Prostate gland (tissue), 2 donors: ENCODE measurements around the gene EDARADD. TPM values are rescaled to one million over a fixed set of nuclear protein-coding genes. Genes with fewer than 3 reads are reported as not detected.

Experiments
- DNase-seq: peaks from one replicate; pipeline ENCODE4 v3.0.0-alpha.2; 2019; ENCODE audit warnings: low spot score
- H3K27ac ChIP-seq, 2 donors: fragments of 200-600 bp; sonication (generic); 2 replicates each; pipeline ENCODE4 v1.5.1; 2017 to 2019
- H3K27me3 ChIP-seq: fragments of 200-600 bp; sonication (generic); replicated peaks from 2 replicates; pipeline ENCODE4 v1.5.1; 2019; ENCODE audit not compliant: insufficient read depth
- H3K36me3 ChIP-seq, 2 donors: fragments of 200-600 bp; sonication (generic); 1 replicate in 1 of 2; 2 replicates in 1 of 2; pipeline versions ENCODE4 v1.5.1 to v1.8.1; 2017 to 2019
- H3K4me1 ChIP-seq: fragments of 200-600 bp; sonication (generic); replicated peaks from 2 replicates; pipeline ENCODE4 v1.5.1; 2019
- H3K4me3 ChIP-seq, 2 donors: fragments of 200-600 bp; sonication (generic); 2 replicates each; pipeline ENCODE4 v1.5.1; 2017 to 2019
- H3K9me3 ChIP-seq: fragments of 200-600 bp; sonication (generic); 2 replicates; pipeline ENCODE4 v1.5.1; 2017
- CTCF ChIP-seq, 4 experiments: fragments of 200-600 bp in 2 of 4; fragments of 450-650 bp in 2 of 4; sonication (generic) in 2 of 4; IDR thresholded peaks; 1 replicate in 3 of 4; 2 replicates in 1 of 4; pipeline ENCODE4 v1.5.1; 2016 to 2019; ENCODE audit warnings: antibody characterized with exemption in 4 of 4, mild to moderate bottlenecking in 2 of 4, moderate library complexity in 2 of 4
- POLR2A ChIP-seq: fragments of 450-650 bp; IDR thresholded peaks from one replicate; pipeline ENCODE4 v1.6.1; 2016; ENCODE audit warnings: antibody characterized with exemption, mild to moderate bottlenecking
- POLR2AphosphoS5 ChIP-seq: sonication (generic); formaldehyde crosslinking; IDR thresholded peaks from one replicate; pipeline ENCODE4 v1.6.1; 2017; ENCODE audit warnings: antibody characterized with exemption
- WGBS: methylation state at CpG from one replicate; pipeline ENCODE4 v1.1.5; 2018; 5-methylcytosine and 5-hydroxymethylcytosine counted together
- intact Hi-C: fragments of 100-400 bp; cut with DNase I; formaldehyde crosslinking; loops from one replicate; pipeline ENCODE4 v1.14.2; 2022
- total RNA-seq, 2 donors: library from RNA; depleted of rRNA; stranded (reverse); fragments of >200 nt; gene quantifications; one replicate each; pipeline ENCODE4 v1.1.0, GENCODE V29; 2016

EDARADD gene
- total RNA-seq, 2 donors from 2014 or later, result 4.9 to 12.8 TPM

GRCh38 chr1:236514703-236515442 lies 120.8 kb downstream of the EDARADD start:
- H3K27me3 ChIP-seq, result no peaks in the 10 kb centered on the region
- H3K9me3 ChIP-seq, result no peaks in the 10 kb centered on the region
- peaks cover 5% of the 10 kb centered on the region for H3K4me1 ChIP-seq
- no peak for DNase-seq
- H3K27ac ChIP-seq, result peak overlapping the region in 1 of 2 donors; percentile 68
- WGBS, result 41% methylated on average over 4 of the region's 4 CpGs
- no peak overlapping the region for H3K4me3 ChIP-seq
- no peaks in the 10 kb centered on the region for H3K36me3 ChIP-seq
- intact Hi-C loops, result no loop called here
- no peak for TF ChIP-seq CTCF (IDR thresholded peaks at IDR 0.05)
- TF ChIP-seq POLR2AphosphoS5, result peak; percentile 51

- Histone ChIP-seq H3K27me3 (no peaks in the 10 kb centered on the region), H3K9me3 (no peaks in the 10 kb centered on the region), H3K27ac (peak overlapping the region; percentile 30 to 68), H3K4me1 (peaks cover 5% of the 10 kb centered on the region), H3K36me3 (no peaks in the 10 kb centered on the region), H3K4me3 (no peak overlapping the region)
- no peak for DNase-seq
- intact Hi-C loops, result no loop called here
- 40% methylated on average over 4 of the region's 4 CpGs for WGBS
- TF ChIP-seq POLR2AphosphoS5 (no peak), POLR2A (no peak), CTCF (IDR thresholded peaks at IDR 0.05) (no peak)
Measured at GRCh38 chr1:236515443-236515958, 121.4 kb downstream of the EDARADD start.

- Histone ChIP-seq H3K36me3 (no peaks in the 10 kb centered on the region), H3K4me1 (peaks cover 5% of the 10 kb centered on the region), H3K4me3 (no peak overlapping the region), H3K9me3 (no peaks in the 10 kb centered on the region), H3K27me3 (no peaks in the 10 kb centered on the region), H3K27ac (peak overlapping the region; percentile 29 to 68)
- DNase-seq, result peak; percentile 58
- TF ChIP-seq POLR2AphosphoS5, result peak; percentile 75
- no peak for TF ChIP-seq CTCF (IDR thresholded peaks at IDR 0.05)
- 17% methylated on average over 8 of the region's 8 CpGs for WGBS
- intact Hi-C loops, result no loop called here
Measured at GRCh38 chr1:236516929-236517704, 123.0 kb downstream of the EDARADD start.

DNA sequence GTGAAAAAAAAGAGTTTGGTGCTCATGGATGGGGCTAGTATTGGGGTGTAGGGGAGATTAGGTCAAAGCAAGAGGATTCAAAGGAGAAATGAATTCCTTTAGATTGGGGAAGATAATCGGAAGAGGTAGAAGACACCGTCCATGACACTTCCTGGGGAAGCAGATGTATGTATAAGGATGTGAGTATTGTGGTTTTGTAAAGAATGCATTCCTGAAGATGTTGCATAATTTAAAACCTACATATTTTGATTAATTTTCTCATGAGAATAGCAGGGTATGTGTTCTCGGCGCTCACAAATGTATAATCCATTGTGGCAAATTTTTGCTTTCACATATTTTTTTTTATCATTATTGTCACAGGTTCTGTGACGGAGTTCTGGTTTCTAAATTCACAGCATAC lies 124.2 kb downstream of the EDARADD start:
- Histone ChIP-seq H3K27ac (peak overlapping the region in 1 of 2 donors; percentile 3), H3K4me1 (peaks cover 5% of the 10 kb centered on the region), H3K4me3 (no peak overlapping the region), H3K27me3 (no peaks in the 10 kb centered on the region), H3K36me3 (no peaks in the 10 kb centered on the region), H3K9me3 (no peaks in the 10 kb centered on the region)
- DNase-seq, result no peak
- 82% methylated on average over 5 of the region's 5 CpGs for WGBS
- TF ChIP-seq POLR2AphosphoS5 (no peak), CTCF (IDR thresholded peaks at IDR 0.05) (no peak), POLR2A (no peak)
- intact Hi-C loops, result no loop called here
